Activated CD8-positive, alpha-beta memory T cell treated with anti-CD3 and anti-CD28 coated beads, Interleukin-2, amount 10 ng/mL, durations not matched to agents 7 days and 5 days (primary cell): Measurements from ENCODE around the gene RAB6C. TPM values are rescaled to one million over a fixed set of nuclear protein-coding genes. Genes with fewer than 3 reads are reported as not detected.
"Not testable (repeated sequence)": the region's sequence is repeated elsewhere in the genome, so short reads cannot be mapped to it uniquely, and the experiment has no call there.

Experiments
- ATAC-seq: fragments of 150-1000 bp; cut with Tn5 transposase; one replicate; pipeline ENCODE4 v1.10.0; 2021; ENCODE audit warnings: moderate library complexity
- CTCF ChIA-PET: fragments of 350-600 bp; sonication (Branson Sonifier 250); formaldehyde crosslinking; loops from one replicate; lab custom pipeline; 2021; ENCODE audit warnings: antibody characterized with exemption; lab: Charles Lee
- DNase-seq: peaks from one replicate; pipeline ENCODE4 v3.0.0-alpha.2; 2020
- H3K27ac Mint-ChIP-seq: one replicate; pipeline ENCODE4 v1.8.0; 2021; ENCODE audit warnings: mild to moderate bottlenecking, mixed read lengths
- H3K27me3 Mint-ChIP-seq: one replicate; pipeline ENCODE4 v1.8.0; 2021; ENCODE audit warnings: mixed read lengths
- H3K36me3 Mint-ChIP-seq: one replicate; pipeline ENCODE4 v1.8.0; 2021; ENCODE audit warnings: mild to moderate bottlenecking, mixed read lengths
- H3K4me1 Mint-ChIP-seq: one replicate; pipeline ENCODE4 v1.8.0; 2021; ENCODE audit warnings: mixed read lengths
- H3K4me3 Mint-ChIP-seq: one replicate; pipeline ENCODE4 v1.8.0; 2021; ENCODE audit warnings: mild to moderate bottlenecking, moderate library complexity, mixed read lengths
- H3K9me3 Mint-ChIP-seq: one replicate; pipeline ENCODE4 v1.8.0; 2022; ENCODE audit warnings: low read depth, mixed read lengths
- total RNA-seq, 2 experiments: library from RNA; stranded (reverse); gene quantifications; one replicate each; pipeline ENCODE4 v1.2.3, GENCODE V29; 2021

Gene RAB6C
- total RNA-seq, 2 experiments from 2014 or later, result 0.18 TPM; not detected in 1

DNA sequence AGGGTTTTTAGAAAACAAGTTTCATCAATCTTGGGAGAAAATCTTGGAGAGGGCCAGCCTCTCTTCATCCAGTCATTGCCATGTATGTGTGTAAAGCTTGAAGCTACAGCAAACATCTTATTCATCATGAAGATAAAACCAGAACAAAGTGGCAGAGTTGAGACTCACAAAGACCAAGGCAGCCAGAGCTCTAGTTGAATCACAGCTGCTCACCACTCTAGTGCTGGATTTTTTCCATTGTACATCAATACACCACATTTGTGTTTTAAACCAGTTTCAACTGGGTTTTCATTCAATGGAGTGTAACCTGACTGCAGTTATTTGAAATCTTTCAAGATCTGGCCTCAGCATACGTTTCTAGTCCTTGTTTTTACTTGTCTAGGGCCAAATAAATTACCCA lies 40.6 kb downstream of the RAB6C start:
- H3K4me1 Mint-ChIP-seq, H3K27ac Mint-ChIP-seq, DNase-seq, ATAC-seq, CTCF ChIA-PET, H3K27me3 Mint-ChIP-seq, H3K9me3 Mint-ChIP-seq, H3K4me3 Mint-ChIP-seq, H3K36me3 Mint-ChIP-seq: not testable (repeated sequence)

DNA sequence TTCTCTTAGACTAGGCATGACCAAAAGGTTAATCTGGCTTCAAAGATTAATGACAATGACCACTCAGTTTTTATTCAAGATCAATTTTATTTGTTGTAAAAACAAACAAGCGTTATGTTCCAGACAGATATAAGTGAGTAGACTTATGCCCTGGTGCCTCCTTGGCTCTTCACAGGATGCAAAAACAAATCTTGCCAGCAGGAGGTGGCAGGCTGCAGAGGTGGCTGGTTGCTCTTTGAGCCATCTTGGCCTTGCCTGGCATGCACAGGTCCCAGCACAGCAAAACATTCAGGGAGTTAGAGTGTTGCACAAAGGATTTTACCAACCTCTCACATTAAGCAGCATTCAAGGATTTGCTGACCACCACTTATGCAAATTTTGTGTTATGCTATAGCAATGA lies 46.5 kb downstream of the RAB6C start:
- H3K9me3 Mint-ChIP-seq, CTCF ChIA-PET, H3K36me3 Mint-ChIP-seq, H3K27ac Mint-ChIP-seq, H3K4me1 Mint-ChIP-seq, H3K27me3 Mint-ChIP-seq, ATAC-seq, DNase-seq, H3K4me3 Mint-ChIP-seq: not testable (repeated sequence)

Other genes starting within 250 kb of the RAB6C start
- not detected for gene POTEF, start 149.6 kb downstream of the RAB6C start, total RNA-seq
- under 1 TPM; 0.23 to 0.47 TPM for gene CCDC74B, start 165.4 kb downstream of the RAB6C start, total RNA-seq
- 10 to 100 TPM; 70.8 to 79.8 TPM for gene SMPD4, start 201.9 kb downstream of the RAB6C start, total RNA-seq
- 100 to 1,000 TPM; 399 to 472 TPM for gene MZT2B, start 202.6 kb downstream of the RAB6C start, total RNA-seq
- gene TUBA3E, start 218.8 kb downstream of the RAB6C start, total RNA-seq, result not detected